OCI-LY3 (cell line): Measurements from ENCODE around the gene FAM174B.

Experiments used
- H2AFZ ChIP-seq: fragments of 200-600, 300-600 bp; shearing (Covaris generic); 2 replicates; pipeline ENCODE4 v1.6.0; 2014; ENCODE audit warnings: antibody characterized with exemption, low read depth, low read length
- H3K27ac ChIP-seq: fragments of 200-600, 300-600 bp; sonication (generic); 2 replicates; pipeline ENCODE4 v1.5.1; 2014; ENCODE audit warnings: mild to moderate bottlenecking, low read length, moderate library complexity, mixed read lengths
- H3K27me3 ChIP-seq: fragments of 200-600, 300-600 bp; sonication (generic); 2 replicates; pipeline ENCODE4 v1.6.1; 2014; ENCODE audit warnings: low read depth, low read length, mixed read lengths
- H3K36me3 ChIP-seq: fragments of 200-600, 300-600 bp; sonication (generic); replicated peaks from 2 replicates; pipeline ENCODE3; 2014; ENCODE audit warnings: low read depth, low read length, mixed read lengths
- H3K4me1 ChIP-seq: fragments of 300-600, 200-600 bp; sonication (generic); 2 replicates; pipeline ENCODE4 v1.6.1; 2014; ENCODE audit warnings: low read length, mixed read lengths
- H3K4me2 ChIP-seq: fragments of 200-600, 300-600 bp; sonication (generic); 2 replicates; pipeline ENCODE4 v1.6.1; 2014; ENCODE audit warnings: low read length, mixed read lengths
- H3K4me3 ChIP-seq: fragments of 300-600, 200-600 bp; sonication (generic); 2 replicates; pipeline ENCODE4 v1.5.1; 2014; ENCODE audit warnings: antibody characterized with exemption, mild to moderate bottlenecking, low read length, moderate library complexity
- H3K79me2 ChIP-seq: fragments of 300-600, 200-600 bp; shearing (Covaris generic); 2 replicates; pipeline ENCODE4 v1.6.1; 2014; ENCODE audit warnings: mild to moderate bottlenecking, low read length, mixed read lengths
- H3K9ac ChIP-seq: fragments of 300-600, 200-600 bp; shearing (Covaris generic); 2 replicates; pipeline ENCODE4 v1.6.0; 2014; ENCODE audit warnings: mild to moderate bottlenecking, low read length, moderate library complexity
- H3K9me3 ChIP-seq: fragments of 200-600, 300-600 bp; shearing (Covaris generic); 2 replicates; pipeline ENCODE4 v1.6.1; 2014; ENCODE audit warnings: low read length, mixed read lengths; ENCODE audit not compliant: insufficient read depth
- H4K20me1 ChIP-seq: fragments of 200-600, 300-600 bp; sonication (generic); 2 replicates; pipeline ENCODE4 v1.6.1; 2016; ENCODE audit warnings: low read length, mixed read lengths; ENCODE audit not compliant: insufficient read depth
- EZH2phosphoT487 ChIP-seq: fragments of 200-600 bp; shearing (Covaris generic); IDR thresholded peaks from 2 replicates; pipeline ENCODE4 v1.6.1; 2018; ENCODE audit warnings: antibody characterized with exemption, mixed run types, low read depth
- TF ChIP-seq, protein P1 (sequence below): fragments of 200-600, 300-600 bp; sonication (generic); IDR thresholded peaks from 2 replicates; pipeline ENCODE4 v1.5.1; 2014; ENCODE audit warnings: antibody characterized with exemption, low read length, low read depth

The FAM174B gene

DNA sequence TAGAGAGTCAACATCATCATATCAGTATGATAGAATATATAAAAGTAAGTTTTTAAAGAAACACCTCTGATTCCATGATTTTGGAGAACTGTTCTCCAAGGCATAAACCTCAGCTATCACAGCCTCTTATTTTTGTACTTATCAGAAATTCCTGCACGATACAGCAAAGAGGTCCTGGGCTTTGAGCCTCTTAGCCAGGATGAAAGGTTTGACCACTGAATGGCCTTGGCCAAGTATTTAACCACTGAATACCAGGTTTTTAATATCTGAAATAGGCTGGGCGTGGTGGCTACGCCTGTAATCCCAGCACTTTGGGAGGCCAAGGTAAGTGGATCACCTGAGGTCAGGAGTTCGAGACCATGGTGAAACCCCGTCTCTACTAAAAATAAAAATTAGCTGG lies 1.9 kb upstream of the FAM174B start:
- no peak overlapping the region for H2AFZ ChIP-seq
- no peak overlapping the region for H3K9ac ChIP-seq
- no peaks in the 10 kb centered on the region for H3K4me1 ChIP-seq
- no peak overlapping the region for H3K4me2 ChIP-seq
- no peak overlapping the region for H3K4me3 ChIP-seq
- H4K20me1 ChIP-seq, result no peaks in the 10 kb centered on the region
- no peaks in the 10 kb centered on the region for H3K9me3 ChIP-seq
- H3K79me2 ChIP-seq, result no peaks in the 10 kb centered on the region
- TF ChIP-seq, protein P1, sequence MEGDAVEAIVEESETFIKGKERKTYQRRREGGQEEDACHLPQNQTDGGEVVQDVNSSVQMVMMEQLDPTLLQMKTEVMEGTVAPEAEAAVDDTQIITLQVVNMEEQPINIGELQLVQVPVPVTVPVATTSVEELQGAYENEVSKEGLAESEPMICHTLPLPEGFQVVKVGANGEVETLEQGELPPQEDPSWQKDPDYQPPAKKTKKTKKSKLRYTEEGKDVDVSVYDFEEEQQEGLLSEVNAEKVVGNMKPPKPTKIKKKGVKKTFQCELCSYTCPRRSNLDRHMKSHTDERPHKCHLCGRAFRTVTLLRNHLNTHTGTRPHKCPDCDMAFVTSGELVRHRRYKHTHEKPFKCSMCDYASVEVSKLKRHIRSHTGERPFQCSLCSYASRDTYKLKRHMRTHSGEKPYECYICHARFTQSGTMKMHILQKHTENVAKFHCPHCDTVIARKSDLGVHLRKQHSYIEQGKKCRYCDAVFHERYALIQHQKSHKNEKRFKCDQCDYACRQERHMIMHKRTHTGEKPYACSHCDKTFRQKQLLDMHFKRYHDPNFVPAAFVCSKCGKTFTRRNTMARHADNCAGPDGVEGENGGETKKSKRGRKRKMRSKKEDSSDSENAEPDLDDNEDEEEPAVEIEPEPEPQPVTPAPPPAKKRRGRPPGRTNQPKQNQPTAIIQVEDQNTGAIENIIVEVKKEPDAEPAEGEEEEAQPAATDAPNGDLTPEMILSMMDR, result no peak
- H3K36me3 ChIP-seq, result no peaks in the 10 kb centered on the region
- H3K27ac ChIP-seq, result no peak overlapping the region
- no peaks in the 10 kb centered on the region for H3K27me3 ChIP-seq

DNA sequence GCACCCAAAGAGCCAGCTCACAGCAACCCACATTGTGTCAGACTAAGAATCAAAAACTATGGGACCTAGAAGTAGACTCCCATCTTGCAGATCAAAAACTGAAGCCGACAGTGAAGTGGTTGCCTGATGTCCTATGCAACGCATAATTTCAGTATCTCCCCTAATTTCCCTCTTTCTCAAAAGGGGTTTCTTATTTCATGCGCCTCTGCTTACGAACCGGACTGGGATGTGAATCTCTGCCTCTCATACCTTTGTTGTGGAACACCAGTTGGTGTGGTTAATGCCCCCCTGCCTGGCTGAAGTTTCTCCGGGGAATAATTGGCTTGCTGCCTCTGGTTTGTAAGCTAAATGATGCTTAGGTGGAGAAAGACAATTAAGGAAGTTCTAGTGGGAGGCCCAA lies 514 bp upstream of the FAM174B start:
- Histone ChIP-seq H3K36me3 (no peaks in the 10 kb centered on the region), H3K27me3 (peaks cover 10% of the 10 kb centered on the region), H2AFZ (no peak overlapping the region), H3K4me2 (no peak overlapping the region), H3K9me3 (no peaks in the 10 kb centered on the region), H3K4me1 (no peaks in the 10 kb centered on the region), H3K9ac (no peak overlapping the region), H3K27ac (no peak overlapping the region), H4K20me1 (no peaks in the 10 kb centered on the region), H3K79me2 (no peaks in the 10 kb centered on the region), H3K4me3 (no peak overlapping the region)
- TF ChIP-seq EZH2phosphoT487, result no peak
- TF ChIP-seq, protein P1, result no peak

DNA sequence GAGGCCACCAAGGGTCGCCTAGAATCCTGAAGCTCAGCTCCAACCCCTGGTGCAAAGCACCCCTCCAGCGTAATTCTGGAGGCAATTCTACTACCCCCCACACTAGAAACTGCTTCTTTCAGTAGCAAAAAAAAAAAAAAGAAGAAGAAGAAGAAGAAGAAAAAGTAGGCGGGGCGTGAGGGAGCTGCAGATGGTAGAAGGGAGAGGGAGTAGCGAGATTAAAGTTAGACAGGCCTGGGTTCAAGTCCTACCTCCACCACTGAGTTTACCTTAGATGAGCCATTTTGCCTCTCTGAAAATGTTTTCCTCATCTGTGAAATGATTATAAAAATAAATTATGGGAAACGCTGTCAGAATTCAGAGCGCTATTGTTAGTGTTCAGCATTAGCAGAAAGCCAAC lies 913 bp downstream of the FAM174B start:
- Histone ChIP-seq H2AFZ (no peak overlapping the region), H3K4me1 (no peaks in the 10 kb centered on the region), H3K4me3 (no peak overlapping the region), H3K27me3 (peaks cover 16% of the 10 kb centered on the region), H3K27ac (no peak overlapping the region), H3K4me2 (no peak overlapping the region), H3K36me3 (no peaks in the 10 kb centered on the region), H3K9ac (no peak overlapping the region), H4K20me1 (no peaks in the 10 kb centered on the region), H3K79me2 (no peaks in the 10 kb centered on the region), H3K9me3 (no peaks in the 10 kb centered on the region)
- no peak for TF ChIP-seq EZH2phosphoT487
- TF ChIP-seq, protein P1, result no peak

DNA sequence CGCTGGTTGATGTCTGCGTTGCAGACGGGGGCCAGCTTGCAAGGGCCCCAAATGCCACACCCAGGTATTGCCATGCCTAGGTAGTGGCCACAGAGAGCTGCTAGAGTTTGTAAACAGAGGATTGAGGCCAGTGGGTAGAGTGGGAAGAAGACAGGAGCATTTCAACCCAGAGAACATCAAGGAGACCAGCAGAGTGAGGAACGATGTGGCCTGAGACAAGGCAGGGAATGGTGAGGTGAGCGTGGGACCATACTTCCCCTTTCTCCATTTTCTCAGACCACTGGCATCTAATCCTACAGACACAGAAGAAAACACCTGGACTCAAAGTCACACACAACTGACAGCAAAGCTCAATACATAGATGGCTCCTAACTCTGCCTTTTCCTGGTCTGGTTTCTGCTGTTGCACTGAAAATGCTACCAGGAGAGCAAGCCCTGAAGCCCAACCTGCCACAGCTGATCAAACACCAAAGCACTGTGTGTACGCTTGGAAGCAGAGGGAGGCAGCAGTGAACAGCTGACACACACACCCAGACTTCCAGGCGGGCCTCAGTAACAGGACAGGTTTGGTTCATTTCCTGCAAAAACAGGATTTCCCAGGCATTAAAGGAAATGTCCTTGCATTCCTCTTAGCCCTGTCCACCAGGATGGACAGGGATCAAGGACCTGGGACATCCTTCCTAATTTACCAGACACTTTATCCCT lies 1.6 kb downstream of the FAM174B start:
- TF ChIP-seq, protein P1, result no peak
- no peak for TF ChIP-seq EZH2phosphoT487
- no peak overlapping the region for H3K4me2 ChIP-seq
- H2AFZ ChIP-seq, result no peak overlapping the region
- no peak overlapping the region for H3K4me3 ChIP-seq
- H3K36me3 ChIP-seq, result no peaks in the 10 kb centered on the region
- H4K20me1 ChIP-seq, result no peaks in the 10 kb centered on the region
- H3K79me2 ChIP-seq, result no peaks in the 10 kb centered on the region
- H3K27ac ChIP-seq, result no peak overlapping the region
- no peaks in the 10 kb centered on the region for H3K9me3 ChIP-seq
- peaks cover 16% of the 10 kb centered on the region for H3K27me3 ChIP-seq
- no peak overlapping the region for H3K9ac ChIP-seq
- H3K4me1 ChIP-seq, result no peaks in the 10 kb centered on the region
